ENCODE measurements around the gene TEX35. TPM values are rescaled to one million over a fixed set of nuclear protein-coding genes. Genes with fewer than 3 reads are reported as not detected.

TEX35 gene
- total and polyA plus RNA-seq, 4 donors = not detected

GRCh38 chr1:178540646-178541045, 27.7 kb downstream of the TEX35 start:
- no peak for DNase-seq
- Histone ChIP-seq H3K4me1 (ENCODE audit: control insufficient read depth in 1 of 2, insufficient read depth in 2 of 2, low read length in 2 of 2) (no peaks in the 10 kb centered on the region), H3K4me3 (ENCODE audit: low read length in 2 of 2) (no peak overlapping the region), H3K36me3 (ENCODE audit: control insufficient read depth in 1 of 2, insufficient read depth in 2 of 2, low read length in 1 of 2) (no peaks in the 10 kb centered on the region), H3K9me3 (ENCODE audit: control insufficient read depth, low read length) (no peaks in the 10 kb centered on the region), H3K27ac (ENCODE audit: low read depth in 1 of 2, low read length in 2 of 2) (no peak overlapping the region), H3K27me3 (ENCODE audit: control insufficient read depth in 1 of 2, insufficient read depth in 2 of 2, low read length in 1 of 2) (no peaks in the 10 kb centered on the region)
- WGBS, 2 donors = 88 to 91% methylated on average over 7 of the region's 7 CpGs
- ATAC-seq (ENCODE audit: low FRiP score) = no peak
- intact Hi-C loops (cut with DNase I) = loop anchor here (2.0 to 10.0 kb wide), 2 partner anchors 460 to 464 kb away; no protein-coding TSS in a partner anchor

GRCh38 chr1:178541379-178541778, 28.5 kb downstream of the TEX35 start:
- Histone ChIP-seq H3K9me3 (ENCODE audit: control insufficient read depth, low read length) (no peaks in the 10 kb centered on the region), H3K4me1 (ENCODE audit: control insufficient read depth in 1 of 2, insufficient read depth in 2 of 2, low read length in 2 of 2) (no peaks in the 10 kb centered on the region), H3K4me3 (ENCODE audit: low read length in 2 of 2) (no peak overlapping the region), H3K27me3 (ENCODE audit: control insufficient read depth in 1 of 2, insufficient read depth in 2 of 2, low read length in 1 of 2) (no peaks in the 10 kb centered on the region), H3K27ac (ENCODE audit: low read depth in 1 of 2, low read length in 2 of 2) (no peak overlapping the region), H3K36me3 (ENCODE audit: control insufficient read depth in 1 of 2, insufficient read depth in 2 of 2, low read length in 1 of 2) (no peaks in the 10 kb centered on the region)
- intact Hi-C loops (cut with DNase I) = loop anchor here (2.0 to 10.0 kb wide), 2 partner anchors 459 to 463 kb away; no protein-coding TSS in a partner anchor
- DNase-seq (no peak), ATAC-seq (ENCODE audit: low FRiP score) (no peak)
- 93 to 96% methylated on average over 5 of the region's 5 CpGs for WGBS, 2 donors

GRCh38 chr1:178541829-178542553, 29.1 kb downstream of the TEX35 start:
- H3K36me3 ChIP-seq (ENCODE audit: control insufficient read depth in 1 of 2, insufficient read depth in 2 of 2, low read length in 1 of 2) = no peaks in the 10 kb centered on the region
- DNase-seq = peak; percentile 69 to 85
- peak overlapping the region in 1 of 2 donors; percentile 24 for H3K27ac ChIP-seq (ENCODE audit: low read depth in 1 of 2, low read length in 2 of 2)
- H3K4me3 ChIP-seq (ENCODE audit: low read length in 2 of 2) = peak overlapping the region; percentile 71 to 76
- WGBS, 2 donors = 5 to 6% methylated on average over 33 of the region's 33 CpGs
- H3K9me3 ChIP-seq (ENCODE audit: control insufficient read depth, low read length) = no peaks in the 10 kb centered on the region
- peak; percentile 68 for ATAC-seq (ENCODE audit: low FRiP score)
- no peaks in the 10 kb centered on the region for H3K27me3 ChIP-seq (ENCODE audit: control insufficient read depth in 1 of 2, insufficient read depth in 2 of 2, low read length in 1 of 2)
- no peaks in the 10 kb centered on the region for H3K4me1 ChIP-seq (ENCODE audit: control insufficient read depth in 1 of 2, insufficient read depth in 2 of 2, low read length in 2 of 2)
- intact Hi-C loops (cut with DNase I) = loop anchor here (1.0 to 10.0 kb wide), 4 partner anchors 211 to 463 kb away; no protein-coding TSS in a partner anchor

GRCh38 chr1:178542554-178543289, 29.8 kb downstream of the TEX35 start:
- ATAC-seq (ENCODE audit: low FRiP score) = peak; percentile 97
- Histone ChIP-seq H3K4me3 (ENCODE audit: low read length in 2 of 2) (peak overlapping the region; percentile 76 to 96), H3K9me3 (ENCODE audit: control insufficient read depth, low read length) (no peaks in the 10 kb centered on the region), H3K27me3 (ENCODE audit: control insufficient read depth in 1 of 2, insufficient read depth in 2 of 2, low read length in 1 of 2) (no peaks in the 10 kb centered on the region), H3K27ac (ENCODE audit: low read depth in 1 of 2, low read length in 2 of 2) (peak overlapping the region in 1 of 2 donors; percentile 47), H3K4me1 (ENCODE audit: control insufficient read depth in 1 of 2, insufficient read depth in 2 of 2, low read length in 2 of 2) (no peaks in the 10 kb centered on the region), H3K36me3 (ENCODE audit: control insufficient read depth in 1 of 2, insufficient read depth in 2 of 2, low read length in 1 of 2) (no peaks in the 10 kb centered on the region)
- intact Hi-C loops (cut with DNase I) = loop anchor here (1.0 to 10.0 kb wide), 3 partner anchors 210 to 462 kb away; no protein-coding TSS in a partner anchor
- DNase-seq = peak; percentile 90 to 97
- WGBS, 2 donors = 1% methylated on average over 48 to 66 of the region's 66 CpGs

GRCh38 chr1:178543290-178543607, 30.3 kb downstream of the TEX35 start:
- ATAC-seq (ENCODE audit: low FRiP score) (peak; percentile 16), DNase-seq (no peak)
- no peak overlapping the region for H3K27ac ChIP-seq (ENCODE audit: low read depth in 1 of 2, low read length in 2 of 2)
- H3K27me3 ChIP-seq (ENCODE audit: control insufficient read depth in 1 of 2, insufficient read depth in 2 of 2, low read length in 1 of 2) = no peaks in the 10 kb centered on the region
- H3K4me1 ChIP-seq (ENCODE audit: control insufficient read depth in 1 of 2, insufficient read depth in 2 of 2, low read length in 2 of 2) = no peaks in the 10 kb centered on the region
- H3K9me3 ChIP-seq (ENCODE audit: control insufficient read depth, low read length) = no peaks in the 10 kb centered on the region
- intact Hi-C loops (cut with DNase I) = loop anchor here in 1 of 2 donors (2.0 to 10.0 kb wide), 2 partner anchors 210 to 462 kb away; no protein-coding TSS in a partner anchor
- H3K4me3 ChIP-seq (ENCODE audit: low read length in 2 of 2) = peak overlapping the region; percentile 76 to 96
- 6 to 8% methylated on average over 10 of the region's 10 CpGs for WGBS, 2 donors
- no peaks in the 10 kb centered on the region for H3K36me3 ChIP-seq (ENCODE audit: control insufficient read depth in 1 of 2, insufficient read depth in 2 of 2, low read length in 1 of 2)

- Histone ChIP-seq H3K9me3 (ENCODE audit: control insufficient read depth, low read length) (no peaks in the 10 kb centered on the region), H3K36me3 (ENCODE audit: control insufficient read depth in 1 of 2, insufficient read depth in 2 of 2, low read length in 1 of 2) (no peaks in the 10 kb centered on the region), H3K4me3 (ENCODE audit: low read length in 2 of 2) (no peak overlapping the region), H3K4me1 (ENCODE audit: control insufficient read depth in 1 of 2, insufficient read depth in 2 of 2, low read length in 2 of 2) (no peaks in the 10 kb centered on the region), H3K27ac (ENCODE audit: low read depth in 1 of 2, low read length in 2 of 2) (no peak overlapping the region), H3K27me3 (ENCODE audit: control insufficient read depth in 1 of 2, insufficient read depth in 2 of 2, low read length in 1 of 2) (no peaks in the 10 kb centered on the region)
- WGBS, 2 donors = 88 to 90% methylated on average over 9 of the region's 9 CpGs
- intact Hi-C loops (cut with DNase I) = loop anchor here in 1 of 2 donors (10.0 kb wide), 1 partner anchor 460 kb away; no protein-coding TSS in a partner anchor
- DNase-seq (no peak), ATAC-seq (ENCODE audit: low FRiP score) (no peak)
Observed at GRCh38 chr1:178544531-178544930, 31.6 kb downstream of the TEX35 start.

- Histone ChIP-seq H3K36me3 (ENCODE audit: control insufficient read depth in 1 of 2, insufficient read depth in 2 of 2, low read length in 1 of 2) (no peaks in the 10 kb centered on the region), H3K27ac (ENCODE audit: low read depth in 1 of 2, low read length in 2 of 2) (no peak overlapping the region), H3K27me3 (ENCODE audit: control insufficient read depth in 1 of 2, insufficient read depth in 2 of 2, low read length in 1 of 2) (no peaks in the 10 kb centered on the region), H3K4me1 (ENCODE audit: control insufficient read depth in 1 of 2, insufficient read depth in 2 of 2, low read length in 2 of 2) (no peaks in the 10 kb centered on the region), H3K4me3 (ENCODE audit: low read length in 2 of 2) (no peak overlapping the region), H3K9me3 (ENCODE audit: control insufficient read depth, low read length) (no peaks in the 10 kb centered on the region)
- no peak for DNase-seq
- no peak for ATAC-seq (ENCODE audit: low FRiP score)
- WGBS, 2 donors = 90 to 93% methylated on average over 3 of the region's 3 CpGs
- intact Hi-C loops (cut with DNase I) = loop anchor here in 1 of 2 donors (10.0 kb wide), 1 partner anchor 457 kb away; no protein-coding TSS in a partner anchor
Observed at GRCh38 chr1:178548108-178548507, 35.2 kb downstream of the TEX35 start.

- H3K4me1 ChIP-seq (ENCODE audit: control insufficient read depth in 1 of 2, insufficient read depth in 2 of 2, low read length in 2 of 2) = no peaks in the 10 kb centered on the region
- no peaks in the 10 kb centered on the region for H3K27me3 ChIP-seq (ENCODE audit: control insufficient read depth in 1 of 2, insufficient read depth in 2 of 2, low read length in 1 of 2)
- intact Hi-C loops (cut with DNase I) = no loop called here
- no peaks in the 10 kb centered on the region for H3K9me3 ChIP-seq (ENCODE audit: control insufficient read depth, low read length)
- no peak overlapping the region for H3K4me3 ChIP-seq (ENCODE audit: low read length in 2 of 2)
- H3K36me3 ChIP-seq (ENCODE audit: control insufficient read depth in 1 of 2, insufficient read depth in 2 of 2, low read length in 1 of 2) = no peaks in the 10 kb centered on the region
- no peak for DNase-seq
- ATAC-seq (ENCODE audit: low FRiP score) = no peak
- 77 to 89% methylated on average over 3 of the region's 3 CpGs for WGBS, 2 donors
- H3K27ac ChIP-seq (ENCODE audit: low read depth in 1 of 2, low read length in 2 of 2) = no peak overlapping the region
Observed at GRCh38 chr1:178551307-178551706, 38.4 kb downstream of the TEX35 start.
